GM19238 (cell line): Measurements from ENCODE around the gene XRCC4.

Source experiments
- DNase-seq: peaks from one replicate; pipeline ENCODE4 v3.0.0; 2011; ENCODE audit warnings: low spot score; ENCODE audit not compliant: insufficient read length

The XRCC4 gene

GRCh38 chr5:83270311-83270710 is 193.0 kb downstream of the XRCC4 start:
- DNase-seq = no peak

GRCh38 chr5:83277154-83277553 is 199.8 kb downstream of the XRCC4 start:
- no peak for DNase-seq

DNA sequence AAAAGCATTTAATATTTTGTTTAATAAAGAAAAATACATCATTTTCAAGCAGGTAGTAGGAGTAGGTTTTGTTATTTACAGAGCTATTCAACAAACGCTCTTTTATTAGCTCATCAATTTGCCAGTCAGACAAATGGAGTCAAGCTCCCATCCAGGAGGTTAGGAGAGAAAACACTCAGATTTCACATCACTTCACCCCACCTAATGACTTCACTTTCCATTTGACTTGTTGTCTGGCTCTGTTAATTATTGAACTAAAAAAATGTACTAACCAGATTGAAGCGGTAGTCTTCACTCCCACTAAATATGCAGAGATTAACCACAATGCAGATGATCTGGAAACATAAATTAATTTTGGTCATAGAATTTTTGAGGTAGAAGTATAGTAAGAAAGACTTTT is 200.6 kb downstream of the XRCC4 start:
- DNase-seq = no peak

DNA sequence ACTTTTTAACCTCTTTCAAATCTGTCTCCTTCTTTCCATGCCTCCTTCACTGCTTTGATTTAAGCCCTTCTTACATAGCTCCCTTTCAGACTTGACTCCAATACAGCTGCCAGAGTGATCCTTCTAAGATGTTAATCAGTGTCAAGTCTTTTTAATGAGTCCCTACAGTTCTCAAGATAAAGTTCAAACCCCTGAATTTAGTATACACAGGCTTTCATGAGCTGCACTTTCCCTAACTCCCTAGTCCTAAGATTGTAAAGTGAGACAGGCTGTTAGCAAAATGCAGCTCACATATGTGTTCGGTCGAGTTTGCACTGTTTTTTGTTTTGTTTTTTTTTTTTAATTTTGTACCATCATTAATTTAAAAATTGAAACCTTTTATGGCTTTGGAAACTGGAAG is 203.8 kb downstream of the XRCC4 start:
- DNase-seq = no peak

DNA sequence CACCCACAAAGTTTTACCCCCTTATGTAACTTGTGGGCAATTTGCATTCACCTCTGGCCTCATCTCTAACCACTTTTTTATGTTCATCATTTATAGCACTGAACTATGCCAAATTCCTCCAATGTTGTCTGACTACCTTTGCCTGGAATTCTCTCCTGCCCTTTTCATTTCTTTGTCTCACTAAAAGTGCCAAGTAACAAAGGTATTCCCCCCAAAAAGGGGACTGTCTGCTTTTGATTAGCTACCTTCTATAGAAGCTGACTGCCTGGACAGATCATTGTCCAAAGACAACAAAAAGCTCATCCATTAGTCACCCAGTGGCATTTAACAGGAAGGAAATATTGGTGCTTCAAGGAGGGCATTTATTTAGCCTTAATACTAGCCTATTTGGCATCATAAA is 204.3 kb downstream of the XRCC4 start:
- no peak for DNase-seq

- no peak for DNase-seq
Measured at GRCh38 chr5:83283761-83284160, 206.4 kb downstream of the XRCC4 start.

DNA sequence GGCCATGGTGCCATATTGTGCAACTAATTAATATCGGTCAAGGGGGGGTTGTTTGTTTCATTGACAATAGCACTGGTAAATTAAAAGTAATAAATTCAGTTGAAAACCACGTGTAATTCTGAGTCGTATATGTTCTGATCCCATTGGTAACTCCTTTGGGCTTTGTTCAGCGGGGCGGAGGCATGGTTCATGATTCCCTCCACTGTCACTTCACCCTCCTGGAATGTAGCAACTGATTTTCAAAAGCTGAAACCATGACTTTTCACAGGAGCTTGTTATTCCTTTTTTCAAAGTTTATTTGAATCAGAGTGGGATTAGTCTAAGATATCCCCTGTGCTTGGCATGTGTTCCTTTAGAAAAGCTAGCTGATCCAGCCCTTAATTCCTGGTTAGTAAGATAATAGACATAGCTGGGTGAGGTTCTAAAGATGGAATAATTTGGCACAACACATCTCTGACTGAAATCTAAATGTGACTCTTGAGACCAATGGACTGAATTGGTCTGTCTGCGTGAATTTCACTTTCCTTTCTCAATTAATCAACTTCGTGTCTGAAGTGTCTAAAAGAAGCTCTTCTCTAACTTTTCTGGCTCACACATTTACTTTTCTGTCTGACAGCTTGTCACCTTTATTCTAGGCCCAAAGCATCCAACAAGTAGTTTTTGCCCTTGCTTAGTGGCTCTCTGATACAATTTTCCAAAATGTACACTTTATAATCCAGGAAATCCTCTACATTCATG is 208.5 kb downstream of the XRCC4 start:
- no peak for DNase-seq

- no peak for DNase-seq
Measured at GRCh38 chr5:83294246-83294645, 216.9 kb downstream of the XRCC4 start.

DNA sequence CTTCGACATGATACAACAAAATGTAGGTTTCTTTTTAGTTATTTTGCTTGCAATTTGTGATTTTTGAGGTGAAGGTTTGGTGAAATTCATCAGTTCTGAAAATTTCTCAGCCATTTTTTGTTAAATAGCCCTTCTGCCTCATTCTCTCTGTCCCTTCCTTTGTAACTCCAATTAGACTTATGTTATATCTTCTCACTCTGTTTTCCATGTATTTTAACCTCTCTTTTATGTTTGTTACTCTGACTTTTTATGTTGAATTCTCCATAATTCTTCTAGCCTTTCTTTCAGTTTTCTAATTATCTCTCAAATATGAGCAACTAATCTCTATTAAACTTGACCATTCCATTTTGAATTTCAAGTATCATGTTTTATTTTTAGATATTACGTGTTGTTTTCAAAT is 222.0 kb downstream of the XRCC4 start:
- DNase-seq = no peak

DNA sequence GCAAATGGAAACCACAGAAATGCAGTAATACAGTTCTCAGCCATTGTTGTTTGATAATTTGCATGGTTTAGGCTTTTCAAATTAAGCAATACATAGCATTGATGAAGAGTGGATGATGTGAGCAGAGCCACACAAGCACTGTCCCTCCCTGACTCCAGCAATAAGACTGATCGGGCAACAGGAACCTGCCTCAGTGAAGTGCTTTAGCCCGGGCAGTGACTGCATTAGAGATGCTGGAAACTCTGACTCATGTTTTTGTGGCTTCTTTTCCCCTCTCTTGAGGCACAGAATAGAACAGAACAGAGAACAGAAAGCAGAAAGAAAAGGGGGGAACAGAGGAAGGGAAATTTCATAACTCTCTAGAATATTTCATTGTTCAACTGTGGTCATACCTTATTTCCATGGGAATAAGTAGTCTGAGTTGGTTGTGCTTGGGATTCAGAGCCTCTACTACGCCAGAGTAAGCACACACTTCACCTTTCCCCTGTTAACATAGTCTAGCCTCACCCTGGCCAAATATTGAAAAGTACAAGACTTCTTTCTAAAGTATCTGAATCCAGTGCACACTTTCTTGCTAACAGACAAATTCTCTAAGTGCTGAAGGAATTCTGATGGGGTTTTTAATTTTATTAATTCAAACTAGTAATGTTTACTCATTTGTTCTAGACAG is 229.4 kb downstream of the XRCC4 start:
- DNase-seq = peak; percentile 3

DNA sequence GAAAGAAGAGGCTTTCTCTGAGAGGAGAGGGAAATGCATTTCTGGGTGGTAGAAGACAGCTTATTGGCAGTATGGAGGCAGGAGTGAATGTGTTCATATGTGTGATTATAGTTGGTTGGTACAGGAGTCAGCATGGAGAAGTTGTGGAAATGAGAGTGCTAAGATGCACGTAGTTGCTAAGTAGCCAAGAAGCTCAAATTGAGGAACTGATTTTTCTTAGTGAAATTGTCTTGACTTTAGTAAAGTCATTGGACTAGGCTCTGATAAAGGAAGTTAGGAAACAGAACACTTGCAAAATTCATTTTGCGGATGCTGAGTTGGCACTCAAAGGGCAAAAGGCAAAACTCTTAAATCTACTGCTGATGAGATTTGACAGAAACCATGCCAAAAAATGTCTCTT is 235.3 kb downstream of the XRCC4 start:
- DNase-seq = no peak

DNA sequence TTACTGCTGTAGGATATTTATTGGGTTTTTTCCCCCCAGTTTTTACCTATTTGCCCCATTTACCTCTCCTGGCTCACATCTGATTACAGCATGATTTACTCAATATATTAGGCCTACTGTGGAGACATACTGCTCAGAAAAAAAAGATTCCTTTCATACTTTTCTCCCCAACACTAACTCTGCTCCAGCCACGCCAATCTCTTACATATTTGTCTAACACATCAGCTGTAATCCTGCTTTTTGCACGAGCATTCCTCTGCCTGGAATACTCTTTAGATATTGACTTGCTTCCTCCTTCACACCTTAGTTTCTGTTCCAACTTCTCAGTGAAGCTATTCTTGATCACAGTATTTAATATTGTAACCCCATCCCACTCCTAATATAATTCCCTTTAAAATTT is 236.1 kb downstream of the XRCC4 start:
- no peak for DNase-seq

DNA sequence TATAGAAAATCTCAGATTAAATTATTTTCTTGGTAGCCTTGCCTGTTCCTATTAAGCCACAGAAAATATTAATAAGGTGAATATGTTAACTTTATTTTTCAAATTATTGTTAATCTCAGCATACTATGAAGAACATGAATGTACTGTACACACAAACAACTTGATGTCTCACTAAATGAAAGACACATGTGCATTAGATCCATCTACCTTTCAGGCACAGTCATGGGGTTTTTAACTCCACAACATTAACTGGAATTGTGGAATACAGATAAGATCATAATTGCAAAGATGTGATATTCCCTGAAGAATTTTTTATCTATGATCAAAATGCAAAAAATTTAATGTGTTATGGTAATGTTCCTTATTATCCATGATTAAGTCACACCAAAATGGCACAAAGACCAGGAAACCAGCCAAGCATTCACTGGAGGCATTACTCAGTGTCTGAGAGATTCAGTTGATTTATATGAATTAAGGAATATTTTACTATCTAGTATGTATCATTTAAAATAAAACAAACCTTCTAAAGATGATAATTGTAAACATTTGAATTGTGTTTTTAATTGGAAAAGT is 244.2 kb downstream of the XRCC4 start:
- no peak for DNase-seq

- DNase-seq = no peak
Measured at GRCh38 chr5:83322273-83322924, 245.1 kb downstream of the XRCC4 start.

DNA sequence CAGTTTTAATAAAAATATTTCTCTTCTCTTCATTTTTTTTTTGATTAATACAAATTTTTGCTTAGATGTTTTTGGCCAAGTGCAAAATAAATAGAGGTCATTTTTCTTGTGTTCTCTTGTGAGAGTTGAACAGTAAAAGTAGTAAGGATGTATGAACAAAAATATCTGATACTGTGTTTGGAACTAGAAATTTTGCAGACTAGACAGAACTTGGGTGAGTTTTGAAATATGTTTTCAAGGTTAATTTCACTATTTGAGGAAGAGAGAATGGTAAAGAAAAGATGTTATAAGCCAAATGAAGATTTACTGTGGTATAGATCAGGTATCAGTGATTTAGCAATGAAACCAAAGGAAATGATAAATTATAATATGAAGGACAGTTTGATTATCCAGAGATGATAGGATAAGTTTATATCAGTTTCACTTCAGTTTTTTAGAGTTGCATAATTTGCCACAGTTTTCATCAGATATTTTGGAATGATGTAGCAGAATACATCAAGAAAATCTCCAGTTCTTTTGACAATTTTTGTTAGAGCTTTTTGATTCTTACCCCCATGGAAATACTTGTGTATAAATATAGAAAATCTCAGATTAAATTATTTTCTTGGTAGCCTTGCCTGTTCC is 246.3 kb downstream of the XRCC4 start:
- DNase-seq = no peak

DNA sequence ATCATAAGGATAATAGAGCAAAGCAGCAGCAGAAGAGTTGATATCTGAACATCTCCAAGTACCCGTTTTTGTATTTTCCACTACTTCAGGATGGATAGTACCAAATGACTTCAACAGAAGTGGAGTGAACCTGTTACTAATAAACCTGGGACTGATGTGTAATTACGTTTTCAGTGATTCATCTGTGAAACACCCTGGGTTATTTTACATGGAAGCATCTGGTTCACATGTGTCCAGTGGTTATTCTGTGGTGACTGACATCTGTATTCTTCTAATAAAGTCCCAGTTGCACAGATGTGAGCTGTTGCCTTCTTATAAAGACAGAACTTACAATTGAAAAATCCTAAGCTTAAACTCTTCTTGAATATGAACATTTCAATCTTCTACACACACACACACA is 254.5 kb downstream of the XRCC4 start:
- DNase-seq = no peak

DNA sequence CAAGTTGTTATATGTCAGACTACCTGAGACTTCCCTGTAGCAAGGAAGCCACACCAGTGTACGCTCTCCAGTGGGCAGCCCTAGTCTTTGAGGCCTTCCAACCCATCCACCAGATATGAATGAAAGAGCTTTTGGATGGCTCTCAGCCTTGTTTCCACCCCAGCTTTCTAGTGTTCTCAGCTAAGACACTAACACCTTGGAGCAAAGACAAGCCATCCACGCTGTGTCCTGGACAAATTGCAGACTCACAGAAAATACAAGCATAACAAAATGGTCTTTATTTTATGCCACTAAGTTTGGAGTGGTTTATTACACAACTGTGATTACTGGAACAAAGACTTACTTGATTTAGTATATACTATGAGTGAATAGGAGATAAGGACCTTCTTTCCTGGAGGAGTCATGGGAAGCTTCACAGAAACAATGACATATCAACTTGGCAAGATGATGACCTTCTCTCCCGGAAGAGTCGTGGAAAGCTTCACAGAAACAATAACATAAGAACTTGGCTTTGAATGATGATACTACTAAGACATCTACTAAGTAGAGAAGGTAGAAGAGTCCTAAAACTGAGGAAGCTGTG is 260.2 kb downstream of the XRCC4 start:
- DNase-seq = no peak

DNA sequence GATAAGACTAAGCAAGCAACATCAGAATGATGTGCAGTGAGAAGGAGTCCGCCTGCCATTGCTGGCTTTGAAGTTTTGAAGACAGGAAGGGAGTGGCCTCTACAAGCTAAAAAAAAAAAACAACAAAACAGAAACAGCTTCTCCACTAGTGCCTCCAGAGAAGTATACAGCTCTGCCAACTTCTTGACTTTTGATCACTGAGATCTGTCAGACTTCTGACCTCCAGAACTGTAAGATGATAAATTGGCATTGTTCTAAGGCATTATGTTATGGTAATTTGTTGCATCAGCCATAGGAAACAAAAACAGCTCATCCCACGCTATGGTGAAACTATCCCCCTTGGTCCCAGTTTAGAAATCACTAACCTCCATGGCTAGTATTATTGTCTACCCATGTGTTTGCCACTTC is 263.2 kb downstream of the XRCC4 start:
- no peak for DNase-seq

DNA sequence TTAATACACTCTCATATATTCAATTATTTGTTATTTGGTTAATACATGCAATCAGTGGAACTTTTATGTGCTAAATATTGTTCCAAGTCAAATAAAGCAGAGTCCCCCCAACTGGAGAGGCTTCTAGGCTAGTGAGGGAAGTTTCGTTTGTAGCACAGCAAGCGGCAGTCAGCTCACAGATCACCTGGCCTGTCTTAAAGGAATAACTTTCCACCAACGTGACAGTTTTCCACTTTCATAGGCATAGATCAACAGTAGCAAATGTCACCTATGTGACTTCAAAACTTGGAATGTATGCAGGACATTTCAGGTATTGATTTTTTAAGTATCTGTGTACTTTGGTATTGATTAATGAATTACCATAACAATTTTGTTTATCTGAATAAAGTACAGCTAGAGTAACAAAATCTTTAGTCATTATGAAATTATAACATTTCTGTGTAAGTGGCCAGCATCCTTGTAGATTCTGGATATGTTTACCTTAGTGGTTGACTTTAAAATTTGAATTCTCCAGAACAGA is 264.5 kb downstream of the XRCC4 start:
- DNase-seq = no peak

- DNase-seq = no peak
Measured at GRCh38 chr5:83342465-83342864, 265.1 kb downstream of the XRCC4 start.

GRCh38 chr5:83343299-83343698 is 266.0 kb downstream of the XRCC4 start:
- DNase-seq = no peak
